Measurements from ENCODE around the gene NAB2. TPM values are rescaled to one million over a fixed set of nuclear protein-coding genes. Genes with fewer than 3 reads are reported as not detected.

Gene NAB2
- total and polyA plus RNA-seq, 9 of the 15 experiments (the other 6 are each of a cell fraction or from before 2014, with no cell fraction given): 0.45 to 40.9 (median 20.4) TPM

DNA sequence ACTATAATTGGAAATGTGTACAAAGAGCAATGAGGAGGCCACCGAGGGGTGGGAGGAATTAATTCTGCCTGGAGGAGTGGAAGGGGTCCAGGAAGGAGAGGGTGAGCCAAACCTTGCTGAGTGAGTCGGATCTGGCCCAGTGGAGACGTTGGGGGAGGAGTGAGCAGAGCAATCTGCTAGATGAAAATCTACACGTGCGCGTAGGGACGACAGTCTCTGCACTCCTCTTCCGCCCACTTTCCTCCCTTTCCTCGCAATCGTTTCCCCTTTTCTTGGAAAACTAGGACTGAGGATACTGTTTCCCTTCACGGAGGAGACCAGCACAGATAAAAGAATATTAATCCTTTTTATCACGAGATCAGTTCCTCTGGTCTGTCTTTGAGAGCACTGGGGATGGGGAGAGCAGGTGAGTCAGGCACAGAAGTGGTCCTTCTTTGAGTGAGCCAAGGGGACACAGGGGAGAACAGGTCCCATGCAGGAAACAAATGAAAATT is 2.9 kb upstream of the NAB2 start (continued):
- TF ChIP-seq, protein P1, sequence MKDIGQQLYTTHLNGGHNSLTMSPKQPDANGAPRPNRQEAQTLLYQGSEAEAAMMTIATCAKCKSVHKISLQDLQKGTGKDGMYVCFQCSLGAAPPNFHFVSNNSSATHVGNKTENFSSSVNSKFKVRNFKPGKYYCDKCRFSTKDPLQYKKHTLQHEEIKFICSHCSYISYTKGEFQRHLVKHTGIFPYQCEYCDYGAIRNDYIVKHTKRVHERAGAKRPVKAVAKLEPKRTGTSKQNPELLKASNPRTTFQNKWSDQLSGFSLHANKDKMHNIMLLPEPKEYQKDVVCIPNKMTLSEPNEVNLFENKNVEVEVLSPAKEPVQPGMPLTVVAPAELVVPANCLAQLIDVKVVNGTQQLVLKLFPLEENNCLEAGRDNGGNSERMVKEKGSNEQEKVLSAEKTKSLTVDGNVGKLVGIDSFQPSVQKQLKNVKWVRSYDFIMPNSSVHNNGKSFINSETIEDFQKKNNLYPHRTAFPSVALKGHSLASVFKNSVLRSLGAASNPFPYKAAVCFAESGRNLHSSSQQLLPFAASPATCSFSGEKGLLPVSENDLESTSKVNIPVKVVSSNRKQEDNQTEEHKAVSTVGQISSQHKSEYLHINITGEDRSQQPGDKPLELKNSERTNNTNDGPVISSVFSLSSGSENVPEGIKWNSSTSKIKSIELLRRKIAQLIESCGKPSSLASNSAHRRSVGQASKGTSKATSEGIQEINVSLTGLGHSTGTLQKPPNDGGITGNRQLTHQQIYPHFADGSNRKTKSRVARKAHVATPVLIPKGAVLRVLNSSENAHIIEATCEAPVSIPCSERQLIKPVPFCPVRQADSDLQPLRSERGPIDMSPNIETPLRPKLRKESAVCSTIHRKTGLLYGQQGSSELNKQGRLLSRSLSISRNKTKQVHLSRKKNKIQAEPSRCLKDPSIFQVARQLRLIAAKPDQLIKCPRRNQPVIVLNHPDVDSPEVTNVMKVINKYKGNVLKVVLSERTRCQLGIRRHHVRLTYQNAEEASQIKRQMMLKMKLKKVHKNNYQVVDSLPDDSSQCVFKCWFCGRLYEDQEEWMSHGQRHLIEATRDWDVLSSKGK (CRISPR knock-in tag; IDR thresholded peaks at IDR 0.05): no peak
- no peak for TF ChIP-seq MITF (IDR thresholded peaks at IDR 0.05)
- no peak for TF ChIP-seq MCM3 (IDR thresholded peaks at IDR 0.05)
- no peak for TF ChIP-seq ZNF41 (CRISPR knock-in tag; conservative IDR thresholded peaks at IDR 0.05)
- peak; percentile 39; the same call in 1 of the 2 replicates for TF ChIP-seq ATF7 (IDR thresholded peaks at IDR 0.05)
- peak; percentile 84 to 98 for TF ChIP-seq ETV6 (IDR thresholded peaks at IDR 0.05; ENCODE audit: borderline replicate concordance in 1 of 2, low read depth in 2 of 2, low read length in 1 of 2)
- no peak for TF ChIP-seq ETV6 (CRISPR knock-in tag; IDR thresholded peaks at IDR 0.05; ENCODE audit: borderline replicate concordance)
- 0 out of 2 replicates have a peak, but pooled peaks have one; percentile 34 for TF ChIP-seq HES1 (IDR thresholded peaks at IDR 0.05; ENCODE audit: low read depth)
- TF ChIP-seq NELFE (IDR thresholded peaks at IDR 0.05; ENCODE audit: insufficient read depth, insufficient read length): no peak
- TF ChIP-seq BDP1 (IDR thresholded peaks at IDR 0.05; ENCODE audit: insufficient read depth, insufficient read length): no peak
- TF ChIP-seq NCOR1 (IDR thresholded peaks at IDR 0.05): 0 out of 2 replicates have a peak, but pooled peaks have one; percentile 12
- TF ChIP-seq MEIS2 (IDR thresholded peaks at IDR 0.05; ENCODE audit: partially characterized antibody): peak; percentile 32
- TF ChIP-seq SMAD3 (CRISPR knock-in tag; conservative IDR thresholded peaks at IDR 0.05): no peak
- TF ChIP-seq ZNF444 (CRISPR knock-in tag; IDR thresholded peaks at IDR 0.05): no peak
- no peak; a peak in 1 of 4 replicates for TF ChIP-seq TRIM24 (IDR thresholded peaks at IDR 0.05)
- TF ChIP-seq HDAC2 (IDR thresholded peaks at IDR 0.05): peak; percentile 58; the same call in 1 of the 2 replicates
- peak; percentile 63; the same call in 1 of the 2 replicates for TF ChIP-seq DPF2 (IDR thresholded peaks at IDR 0.05)
- TF ChIP-seq NONO (IDR thresholded peaks at IDR 0.05; ENCODE audit: low read depth in 2 of 2, low read length in 1 of 2): no peak
- TF ChIP-seq SMAD4 (CRISPR knock-in tag; conservative IDR thresholded peaks at IDR 0.05): peak; percentile 74
- no peak for TF ChIP-seq ZNF184 (CRISPR knock-in tag; IDR thresholded peaks at IDR 0.05)
- no peak for TF ChIP-seq RAD21 (CRISPR knock-in tag; conservative IDR thresholded peaks at IDR 0.05 in 1 of 2, IDR thresholded peaks at IDR 0.05 in 1 of 2)
- peak; percentile 39 for TF ChIP-seq DACH1 (IDR thresholded peaks at IDR 0.05; ENCODE audit: partially characterized antibody)

Data from K562 (cell line).